NCI-H226 (cell line): ENCODE data around the gene GIGYF1.

ENCODE experiments used
- DNase-seq: peaks from one replicate; pipeline ENCODE4 v3.0.0-alpha.2; 2015

The GIGYF1 gene

GRCh38 chr7:100683659-100684533, 10.2 kb downstream of the GIGYF1 start:
- no peak for DNase-seq

- no peak for DNase-seq
These were observed 10.9 kb downstream of the GIGYF1 start for GRCh38 chr7:100682991-100683658.

- DNase-seq: peak; percentile 27
These were observed 11.8 kb downstream of the GIGYF1 start for GRCh38 chr7:100682228-100682741.

- DNase-seq: no peak
These were observed 12.4 kb downstream of the GIGYF1 start for GRCh38 chr7:100681491-100682227.

GRCh38 chr7:100680576-100681271, 13.3 kb downstream of the GIGYF1 start:
- DNase-seq: no peak

GRCh38 chr7:100679927-100680575, 14.0 kb downstream of the GIGYF1 start:
- no peak for DNase-seq

GRCh38 chr7:100679129-100679926, 14.7 kb downstream of the GIGYF1 start:
- DNase-seq: no peak

GRCh38 chr7:100678291-100678984, 15.6 kb downstream of the GIGYF1 start:
- no peak for DNase-seq

GRCh38 chr7:100677308-100678267, 16.5 kb downstream of the GIGYF1 start:
- DNase-seq: no peak

- DNase-seq: no peak
These were observed 17.3 kb downstream of the GIGYF1 start for GRCh38 chr7:100676501-100677306.

- peak; percentile 65 for DNase-seq
These were observed 18.3 kb downstream of the GIGYF1 start for GRCh38 chr7:100675581-100676350.

- DNase-seq: no peak
These were observed 19.0 kb downstream of the GIGYF1 start for GRCh38 chr7:100675105-100675451.

- DNase-seq: no peak
These were observed 19.5 kb downstream of the GIGYF1 start for GRCh38 chr7:100674411-100675104.

- DNase-seq: no peak
These were observed 20.1 kb downstream of the GIGYF1 start for GRCh38 chr7:100673942-100674410.

GRCh38 chr7:100673302-100673941, 20.6 kb downstream of the GIGYF1 start, which contains the start of gene GNB2:
TSS of gene GNB2 (plus strand) at chr7:100673740. CDS start at chr7:100676266, 2,526 bp downstream.
- peak; percentile 98 for DNase-seq
